NOMO-1 treated with DMSO at 0.1 percent for 48 hours (cell line): ENCODE results near the gene AKAP7.

Experiments used
- DNase-seq: peaks from one replicate; lab custom pipeline; 2025; ENCODE audit not compliant: unreplicated experiment; lab: John Stamatoyannopoulos, UW

The AKAP7 gene

DNA sequence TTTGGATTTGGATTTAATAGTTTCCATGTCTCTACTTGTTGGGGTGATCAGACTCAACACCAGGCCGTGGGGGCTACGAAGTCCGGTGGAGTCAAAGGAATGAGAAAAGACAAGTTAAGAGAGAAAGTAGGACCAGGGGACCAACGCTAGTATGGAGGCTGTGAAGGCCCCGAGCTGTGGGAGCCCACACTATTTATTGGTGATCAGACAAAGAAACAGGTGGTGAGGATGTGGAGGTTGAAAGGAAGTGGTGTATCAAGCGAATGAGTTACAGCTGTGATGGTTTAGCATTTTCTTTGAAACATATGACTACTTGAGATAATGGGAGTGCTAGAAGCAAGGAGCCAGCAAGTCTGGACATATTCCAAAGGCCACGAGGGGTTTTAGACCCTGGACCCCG lies 62.4 kb downstream of the AKAP7 start:
- no peak for DNase-seq

DNA sequence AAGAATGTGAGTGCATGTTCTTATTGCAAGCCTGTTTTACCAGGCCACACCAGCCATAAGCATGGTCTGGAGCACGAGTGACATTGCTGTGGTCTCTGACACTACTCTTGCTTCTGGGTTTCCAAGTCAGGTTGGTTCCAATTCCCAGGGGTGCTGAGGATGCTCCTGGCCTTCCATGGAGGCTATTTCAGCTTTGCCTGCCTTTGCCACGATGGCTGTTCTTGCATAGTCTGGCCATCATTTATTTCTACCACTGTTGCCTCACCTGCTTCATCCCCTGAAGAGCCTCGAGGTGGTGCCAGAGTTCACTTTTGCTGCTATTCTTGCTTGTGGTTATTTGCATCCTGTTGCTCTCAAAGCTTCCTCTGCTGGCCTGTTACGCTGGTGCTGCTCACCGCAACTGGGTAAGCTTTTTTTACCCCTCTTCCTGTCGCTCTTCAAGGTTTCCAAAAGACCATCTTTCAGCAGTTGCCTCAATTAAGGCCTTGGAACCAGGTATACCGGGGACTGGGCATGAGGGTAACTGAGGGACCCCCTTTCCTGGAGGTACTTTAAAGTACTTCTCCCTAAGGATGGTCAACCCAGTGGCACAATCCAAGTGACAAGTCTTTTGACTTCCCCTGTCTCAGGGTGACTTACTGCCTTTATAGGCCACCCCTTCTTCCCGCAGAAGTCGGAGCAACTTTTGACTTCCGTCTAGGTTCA lies 64.5 kb downstream of the AKAP7 start:
- DNase-seq, result peak; percentile 92

- DNase-seq, result no peak
These were observed 70.4 kb downstream of the AKAP7 start for GRCh38 chr6:131205481-131206244.

DNA sequence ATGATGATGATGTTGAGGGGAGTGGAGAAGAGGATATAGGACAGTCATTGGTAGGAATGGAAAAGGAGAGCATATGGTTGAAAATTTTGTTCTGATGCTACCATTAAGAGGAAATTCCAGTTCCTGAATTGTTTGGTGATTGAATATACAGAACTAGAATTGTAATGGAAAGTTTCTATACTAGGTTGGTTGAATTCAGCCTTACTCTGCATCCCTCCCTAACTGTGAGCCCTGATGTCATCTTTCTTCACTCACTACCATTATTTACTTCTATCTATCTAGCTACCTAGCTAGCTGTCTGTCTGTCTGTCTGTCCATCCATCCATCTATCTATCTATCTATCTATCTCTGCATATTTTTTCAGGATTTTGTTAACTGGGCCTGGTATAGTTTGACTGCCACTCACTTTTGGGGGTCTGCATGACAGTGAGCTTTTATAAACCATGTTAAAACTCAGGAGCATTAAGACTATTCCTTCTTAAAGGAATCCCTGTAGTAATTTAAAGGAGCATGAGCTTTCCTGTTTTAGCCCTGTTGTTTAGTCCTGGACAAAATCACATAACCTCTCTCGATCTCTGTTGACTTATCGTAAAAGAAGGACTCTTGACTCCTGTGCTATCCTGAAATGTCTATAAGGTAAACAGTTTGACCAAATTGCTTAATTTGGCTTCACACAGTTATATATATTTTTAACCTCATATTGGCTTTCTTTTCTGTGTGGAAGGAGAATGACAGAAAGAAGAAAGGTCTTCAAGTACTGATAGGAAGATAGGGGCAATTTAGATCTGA lies 71.4 kb downstream of the AKAP7 start:
- no peak for DNase-seq

- DNase-seq, result no peak
These were observed 73.5 kb downstream of the AKAP7 start for GRCh38 chr6:131208787-131209186.

- DNase-seq, result no peak
These were observed 75.2 kb downstream of the AKAP7 start for GRCh38 chr6:131210469-131210868.

DNA sequence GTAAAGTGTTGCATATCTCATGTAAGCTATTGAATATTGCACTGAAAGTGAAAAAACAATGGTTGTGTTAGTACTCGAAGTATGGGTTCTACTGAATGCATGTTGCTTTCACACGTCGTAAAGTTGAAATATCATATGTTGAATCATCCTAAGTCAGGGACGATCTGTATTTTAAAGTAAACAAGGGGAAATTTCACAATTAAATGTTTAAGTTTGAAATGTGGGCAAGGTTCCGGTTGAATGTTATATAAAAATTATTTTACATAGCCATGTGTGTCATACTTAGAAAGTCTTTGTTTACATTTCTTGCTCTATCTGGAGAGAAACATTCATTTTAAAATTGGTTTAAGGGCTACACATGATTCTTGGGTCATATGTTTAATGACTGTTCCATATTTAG lies 76.8 kb downstream of the AKAP7 start:
- DNase-seq, result no peak

DNA sequence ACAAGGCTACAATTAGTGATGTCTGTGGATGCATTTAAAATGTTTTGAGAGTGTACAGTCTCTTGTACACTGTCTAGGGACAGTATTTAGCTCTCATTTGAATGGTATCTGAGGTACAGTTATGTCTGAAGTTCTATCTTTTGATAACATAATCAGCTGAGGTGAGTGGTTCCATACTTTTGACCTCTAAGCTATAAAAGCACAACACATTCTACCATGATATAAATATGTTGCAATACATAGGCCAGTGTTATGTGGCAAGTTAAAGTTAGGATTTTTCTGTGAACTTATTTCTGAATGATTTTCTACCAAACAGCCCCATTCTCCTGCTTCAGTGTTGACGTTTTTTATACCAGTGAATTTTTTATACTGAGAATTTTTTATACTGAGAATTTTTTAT lies 77.6 kb downstream of the AKAP7 start:
- no peak for DNase-seq

GRCh38 chr6:131213501-131213990 lies 78.3 kb downstream of the AKAP7 start:
- DNase-seq, result no peak

DNA sequence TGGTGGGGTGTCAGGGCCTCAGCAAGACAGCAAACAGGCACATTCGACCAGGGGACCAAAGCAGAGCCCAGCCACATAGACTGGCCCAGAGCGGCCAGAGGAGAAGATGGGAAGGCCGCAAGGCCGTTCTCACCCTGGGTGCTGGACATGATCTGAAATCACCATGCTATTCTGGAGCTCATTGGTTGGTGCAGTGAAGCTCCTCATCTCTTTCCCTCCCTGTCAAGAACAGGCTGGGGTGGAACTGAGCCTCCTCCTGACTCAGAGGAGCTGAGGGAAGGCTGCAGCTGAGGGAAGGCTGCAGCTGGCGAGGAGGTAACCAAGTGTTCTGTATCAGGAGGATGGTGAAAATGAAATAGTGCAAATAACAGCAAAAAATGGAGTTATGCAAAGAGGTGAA lies 80.0 kb downstream of the AKAP7 start:
- DNase-seq, result no peak

- DNase-seq, result no peak
These were observed 81.0 kb downstream of the AKAP7 start for GRCh38 chr6:131216246-131216645.

DNA sequence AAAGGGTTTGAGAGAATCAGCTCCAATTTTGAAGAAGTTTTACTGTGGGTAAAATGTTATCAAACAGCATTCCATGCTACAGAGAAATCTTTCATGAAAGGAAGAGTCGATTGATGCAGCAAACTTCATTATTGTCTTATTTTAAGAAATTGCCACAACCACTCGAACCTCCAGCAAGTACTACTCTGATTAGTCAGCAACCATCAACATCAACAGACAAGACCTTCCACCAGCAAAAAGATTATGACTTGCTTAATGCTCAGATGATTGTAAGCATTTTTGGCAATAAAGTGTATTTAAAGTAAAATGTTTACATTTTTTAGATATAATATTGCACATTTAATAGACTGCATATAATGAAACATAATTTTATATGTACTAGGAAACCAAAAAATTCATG lies 87.5 kb downstream of the AKAP7 start:
- DNase-seq, result no peak

GRCh38 chr6:131223416-131223815 lies 88.1 kb downstream of the AKAP7 start:
- DNase-seq, result no peak

DNA sequence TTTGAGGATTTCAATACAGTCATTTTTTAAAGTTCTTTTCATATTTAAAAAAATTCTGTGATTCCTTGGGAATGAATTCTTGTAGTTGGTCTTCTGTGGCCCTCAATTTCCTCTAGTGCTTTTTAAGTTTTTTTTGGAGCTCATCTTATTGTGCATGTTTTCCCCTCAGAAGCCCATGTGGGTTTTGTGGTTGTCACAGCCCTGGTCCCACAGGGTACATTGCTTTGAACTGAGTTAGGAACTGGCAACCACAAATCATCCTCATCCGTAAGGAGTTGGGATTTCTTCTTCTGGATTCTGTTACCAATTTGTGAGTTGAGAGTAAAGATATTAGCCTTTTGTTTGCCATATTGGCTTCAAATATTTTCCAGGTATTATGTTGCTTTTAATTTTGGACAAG lies 89.9 kb downstream of the AKAP7 start:
- DNase-seq, result no peak

DNA sequence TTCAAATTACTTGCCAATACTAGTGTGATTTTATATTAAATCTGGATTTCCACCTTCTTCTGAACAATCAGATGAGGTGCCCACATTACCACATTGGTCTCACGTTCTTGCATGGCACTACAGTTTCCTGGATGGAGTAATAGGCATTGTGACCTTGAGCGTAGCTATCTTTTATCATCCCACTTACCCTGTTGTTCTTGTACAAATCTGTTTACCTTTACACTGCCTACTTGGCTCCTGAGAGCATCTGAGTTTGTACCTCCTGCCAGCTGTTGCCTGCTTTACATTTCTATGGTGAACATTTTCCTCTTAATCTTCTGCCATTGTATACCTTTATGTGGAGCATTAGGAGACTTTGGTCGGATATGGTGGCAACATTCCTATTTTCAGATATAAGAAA lies 90.7 kb downstream of the AKAP7 start:
- no peak for DNase-seq

- DNase-seq, result no peak
These were observed 91.3 kb downstream of the AKAP7 start for GRCh38 chr6:131226459-131227157.

- no peak for DNase-seq
These were observed 91.9 kb downstream of the AKAP7 start for GRCh38 chr6:131227158-131227543.

GRCh38 chr6:131231103-131231502 lies 95.8 kb downstream of the AKAP7 start:
- DNase-seq, result no peak

DNA sequence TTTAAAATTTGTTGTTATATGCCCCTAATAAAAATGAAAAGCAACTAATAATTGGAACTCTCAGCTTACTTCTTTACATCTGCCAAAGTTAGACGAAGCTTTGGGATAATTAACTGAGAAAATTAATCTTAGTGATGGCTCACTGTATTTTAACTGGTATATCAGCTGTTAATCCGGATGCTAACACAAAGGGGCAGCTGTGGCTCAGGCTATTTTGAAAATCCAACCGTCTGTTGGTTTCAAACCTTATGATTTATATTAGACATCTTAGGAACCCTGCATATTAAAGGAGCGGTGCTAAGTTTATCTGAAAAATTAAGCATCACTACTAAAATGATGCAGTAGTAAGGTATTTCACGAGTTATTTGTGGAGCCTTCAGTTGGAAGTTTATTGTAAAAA lies 96.6 kb downstream of the AKAP7 start:
- DNase-seq, result no peak

DNA sequence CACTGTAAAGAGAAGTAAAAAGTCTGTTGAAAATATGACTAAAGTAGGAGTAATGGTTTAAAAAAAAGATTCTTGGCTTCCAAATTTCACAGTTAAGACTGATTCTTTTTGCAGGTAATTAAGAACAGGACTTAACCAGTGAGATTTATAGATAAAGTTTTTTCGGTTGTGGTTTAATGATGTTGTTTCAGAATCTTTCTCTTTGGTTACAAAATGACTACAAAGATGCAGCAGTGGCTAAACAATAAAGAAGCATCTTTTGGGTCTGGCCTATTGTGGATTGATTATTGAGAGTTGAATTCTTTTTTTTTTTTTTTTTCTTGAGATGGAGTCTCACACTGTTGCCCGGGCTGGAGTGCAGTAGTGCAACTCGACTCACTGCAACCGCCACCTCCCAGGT lies 109.7 kb downstream of the AKAP7 start:
- no peak for DNase-seq

DNA sequence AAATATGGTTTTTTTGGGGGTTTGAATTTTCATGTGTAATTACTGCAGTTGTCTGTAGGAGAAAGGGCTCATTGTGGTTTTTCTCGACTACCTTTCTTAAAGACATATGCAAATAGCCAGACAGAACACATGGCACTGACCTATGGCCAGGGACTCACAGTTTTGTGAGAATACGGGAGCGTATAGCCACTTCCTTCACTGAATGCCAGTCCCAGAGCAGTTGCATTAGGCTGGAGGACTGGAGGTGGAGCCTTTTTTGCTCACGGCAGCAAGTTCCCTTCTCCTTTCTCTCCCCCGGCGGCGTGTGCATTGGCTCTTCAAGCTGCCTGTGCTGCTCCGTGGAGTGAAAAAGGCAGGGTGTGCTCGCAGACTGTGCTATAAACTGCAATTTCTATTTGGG lies 114.9 kb downstream of the AKAP7 start:
- DNase-seq, result peak; percentile 83
